ENCODE data around the gene EPB41L4B. TPM values are rescaled to one million over a fixed set of nuclear protein-coding genes. Genes with fewer than 3 reads are reported as not detected.

Gene EPB41L4B
- polyA plus RNA-seq, 1 donor from 2014 or later = 4.1 TPM

GRCh38 chr9:109295221-109296130, 25.4 kb downstream of the EPB41L4B start:
- Histone ChIP-seq H4K20me1 (ENCODE audit: insufficient read depth) (no peaks in the 10 kb centered on the region), H3K27me3 (ENCODE audit: insufficient read depth, low read depth, low read length) (no peaks in the 10 kb centered on the region), H3K79me2 (replicated peaks; ENCODE audit: insufficient read depth, low read length) (no peaks in the 10 kb centered on the region), H3K4me2 (ENCODE audit: low read length) (no peak overlapping the region), H2AFZ (ENCODE audit: low read depth, low read length) (no peak overlapping the region), H3K27ac (ENCODE audit: low read length) (no peak overlapping the region), H3K9ac (ENCODE audit: low read length) (no peak overlapping the region), H3K9me3 (ENCODE audit: low read length) (no peaks in the 10 kb centered on the region), H3K4me3 (ENCODE audit: low read length) (no peak overlapping the region), H3K36me3 (ENCODE audit: insufficient read depth, low read length) (no peaks in the 10 kb centered on the region), H3K9me2 (ENCODE audit: insufficient read depth, low read length) (no peaks in the 10 kb centered on the region), H3F3A (ENCODE audit: insufficient read depth, low read length, poor library complexity, severe bottlenecking) (no peaks in the 10 kb centered on the region)
- no peak for TF ChIP-seq EZH2 (IDR thresholded peaks at IDR 0.05; ENCODE audit: borderline replicate concordance, insufficient read depth, low read length, poor library complexity, severe bottlenecking)
- no peak for TF ChIP-seq TAF1 (IDR thresholded peaks at IDR 0.05; ENCODE audit: low read depth)
- TF ChIP-seq MXI1 (conservative IDR thresholded peaks at IDR 0.05; ENCODE audit: poor library complexity, severe bottlenecking) = no peak
- TF ChIP-seq RAD21 (conservative IDR thresholded peaks at IDR 0.05) = no peak
- TF ChIP-seq REST (IDR thresholded peaks at IDR 0.05; ENCODE audit: borderline replicate concordance) = no peak
- no peak for TF ChIP-seq EP300 (conservative IDR thresholded peaks at IDR 0.05; ENCODE audit: poor library complexity, severe bottlenecking)
- no peak for TF ChIP-seq POLR2AphosphoS5 (IDR thresholded peaks at IDR 0.05)
- no peak for TF ChIP-seq CTCF (IDR thresholded peaks at IDR 0.05; ENCODE audit: poor library complexity, severe bottlenecking)
- TF ChIP-seq SMC3 (conservative IDR thresholded peaks at IDR 0.05; ENCODE audit: poor library complexity) = no peak

- TF ChIP-seq POLR2AphosphoS5 (IDR thresholded peaks at IDR 0.05) (no peak), MXI1 (conservative IDR thresholded peaks at IDR 0.05; ENCODE audit: poor library complexity, severe bottlenecking) (no peak), SMC3 (conservative IDR thresholded peaks at IDR 0.05; ENCODE audit: poor library complexity) (no peak), EP300 (conservative IDR thresholded peaks at IDR 0.05; ENCODE audit: poor library complexity, severe bottlenecking) (no peak), REST (IDR thresholded peaks at IDR 0.05; ENCODE audit: borderline replicate concordance) (no peak), EZH2 (IDR thresholded peaks at IDR 0.05; ENCODE audit: borderline replicate concordance, insufficient read depth, low read length, poor library complexity, severe bottlenecking) (no peak), TAF1 (IDR thresholded peaks at IDR 0.05; ENCODE audit: low read depth) (no peak), RAD21 (conservative IDR thresholded peaks at IDR 0.05) (no peak), CTCF (IDR thresholded peaks at IDR 0.05; ENCODE audit: poor library complexity, severe bottlenecking) (no peak)
- no peak overlapping the region for H2AFZ ChIP-seq (ENCODE audit: low read depth, low read length)
- H3K79me2 ChIP-seq (replicated peaks; ENCODE audit: insufficient read depth, low read length) = no peaks in the 10 kb centered on the region
- H3K9me3 ChIP-seq (ENCODE audit: low read length) = no peaks in the 10 kb centered on the region
- no peaks in the 10 kb centered on the region for H3K36me3 ChIP-seq (ENCODE audit: insufficient read depth, low read length)
- no peak overlapping the region for H3K4me3 ChIP-seq (ENCODE audit: low read length)
- H3K9me2 ChIP-seq (ENCODE audit: insufficient read depth, low read length) = no peaks in the 10 kb centered on the region
- H3K27ac ChIP-seq (ENCODE audit: low read length) = no peak overlapping the region
- no peaks in the 10 kb centered on the region for H4K20me1 ChIP-seq (ENCODE audit: insufficient read depth)
- H3K4me2 ChIP-seq (ENCODE audit: low read length) = no peak overlapping the region
- no peaks in the 10 kb centered on the region for H3F3A ChIP-seq (ENCODE audit: insufficient read depth, low read length, poor library complexity, severe bottlenecking)
- no peaks in the 10 kb centered on the region for H3K27me3 ChIP-seq (ENCODE audit: insufficient read depth, low read depth, low read length)
- no peak overlapping the region for H3K9ac ChIP-seq (ENCODE audit: low read length)
These were observed 30.5 kb downstream of the EPB41L4B start for GRCh38 chr9:109290385-109290784.

Data from neural cell (in vitro differentiated cells).